Endodermal cell (in vitro differentiated cells): ENCODE data around the gene FN1. TPM values are rescaled to one million over a fixed set of nuclear protein-coding genes. Genes with fewer than 3 reads are reported as not detected.

Experiments used
- DNase-seq: peaks from one replicate; pipeline ENCODE4 v3.0.0-alpha.2; 2017
- H3K27ac ChIP-seq: 2 replicates; pipeline ENCODE4 v1.5.1; 2013; ENCODE audit warnings: mild to moderate bottlenecking, low read depth, low read length, moderate library complexity
- H3K27me3 ChIP-seq: 2 replicates; pipeline ENCODE4 v1.6.1; 2013; ENCODE audit warnings: mild to moderate bottlenecking, low read length, moderate library complexity; ENCODE audit not compliant: insufficient read depth, control insufficient read depth, poor library complexity, severe bottlenecking
- H3K36me3 ChIP-seq: 2 replicates; pipeline ENCODE4 v1.7.0; 2013; ENCODE audit warnings: mild to moderate bottlenecking, low read length, moderate library complexity; ENCODE audit not compliant: control insufficient read depth, insufficient read depth
- H3K4me1 ChIP-seq: one replicate; pipeline ENCODE4 v1.7.0; 2013; ENCODE audit warnings: low read length; ENCODE audit not compliant: control insufficient read depth, insufficient read depth
- H3K4me3 ChIP-seq: 2 replicates; pipeline ENCODE4 v1.5.1; 2013; ENCODE audit warnings: mild to moderate bottlenecking, low read length, moderate library complexity
- H3K9ac ChIP-seq: 2 replicates; pipeline ENCODE4 v1.6.1; 2013; ENCODE audit warnings: mild to moderate bottlenecking, low read length, moderate library complexity; ENCODE audit not compliant: poor library complexity, severe bottlenecking; ENCODE audit errors: extremely low read depth
- H3K9me3 ChIP-seq: 2 replicates; pipeline ENCODE4 v1.6.1; 2013; ENCODE audit warnings: mild to moderate bottlenecking, low read length, moderate library complexity; ENCODE audit not compliant: control insufficient read depth
- H3K27ac Mint-ChIP-seq: 2 replicates; pipeline ENCODE4 v1.8.0; 2020; ENCODE audit warnings: mixed read lengths
- H3K27me3 Mint-ChIP-seq: 2 replicates; pipeline ENCODE4 v1.8.0; 2021; ENCODE audit warnings: mild to moderate bottlenecking, mixed read lengths; ENCODE audit not compliant: insufficient read depth
- H3K36me3 Mint-ChIP-seq: 2 replicates; pipeline ENCODE4 v1.8.0; 2020; ENCODE audit warnings: low read depth, mixed read lengths
- H3K4me1 Mint-ChIP-seq: 2 replicates; pipeline ENCODE4 v1.8.0; 2020; ENCODE audit warnings: mixed read lengths
- H3K4me3 Mint-ChIP-seq: 2 replicates; pipeline ENCODE4 v1.8.0; 2020; ENCODE audit warnings: mild to moderate bottlenecking, moderate library complexity, mixed read lengths
- H3K9me3 Mint-ChIP-seq: 2 replicates; pipeline ENCODE4 v1.8.0; 2020; ENCODE audit warnings: mild to moderate bottlenecking, mixed read lengths
- WGBS, 2 experiments: methylation state at CpG; one replicate each; pipeline versions ENCODE4 v1.1.5 to v1.1.7; 2013; ENCODE audit warnings: missing lambda C conversion rate in 2 of 2, mixed read lengths in 1 of 2; ENCODE audit not compliant: insufficient coverage in 1 of 2, insufficient read length in 1 of 2; 5-methylcytosine and 5-hydroxymethylcytosine counted together
- total RNA-seq, 2 donors: library from RNA; stranded (reverse); fragmentation: NEBNext Ultra II Directional in 1 of 2; extraction: Animal tissue kit (Norgen Biotek cat#: 25700) in 1 of 2; gene quantifications; 2 replicates in 1 of 2; 3 replicates in 1 of 2; pipeline ENCODE4 v1.2.1, GENCODE V29; 2021
- TF ChIP-seq, protein P1 (sequence below): fragments of 200-600 bp; sonication (generic); conservative IDR thresholded peaks from 2 replicates; pipeline ENCODE4 v1.5.0; 2021; ENCODE audit warnings: antibody characterized with exemption, mild to moderate bottlenecking

FN1 gene
- total RNA-seq, 2 donors from 2014 or later: 2,721 to 2,960 TPM

DNA sequence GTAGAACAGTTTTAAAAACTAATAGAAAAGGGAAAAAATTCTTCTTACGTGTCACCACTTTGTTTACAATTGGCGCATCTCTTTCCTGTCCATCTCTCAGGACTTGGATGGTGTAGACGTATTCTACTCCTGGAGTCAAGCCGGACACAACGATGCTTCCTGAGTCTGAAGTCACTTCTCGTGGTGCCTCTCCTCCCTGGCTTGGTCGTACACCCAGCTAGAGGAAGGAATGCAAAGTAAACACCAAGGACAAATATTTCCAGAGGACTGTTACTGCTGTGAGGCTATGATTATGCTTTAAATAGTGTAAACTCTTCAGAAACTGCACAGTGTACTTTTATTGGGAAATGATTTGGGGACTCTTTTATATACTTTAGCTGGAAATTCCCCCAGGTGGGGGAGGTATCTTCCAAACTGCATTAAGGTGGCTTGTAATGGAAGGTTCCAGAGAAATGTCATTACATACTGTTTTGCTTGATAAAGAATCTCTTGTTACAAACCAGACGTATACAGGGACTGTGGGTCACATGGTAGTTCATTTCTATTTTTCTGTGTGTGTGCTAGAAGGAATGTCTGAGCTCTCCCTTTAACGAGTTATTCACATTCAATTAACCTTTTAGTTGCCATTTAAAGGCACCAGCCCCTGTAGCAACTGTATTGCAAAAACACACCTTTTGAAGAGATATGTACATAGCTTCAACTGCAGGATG is 38.1 kb downstream of the FN1 start:
- Histone ChIP-seq H3K4me1 (no peaks in the 10 kb centered on the region), H3K27ac (no peak overlapping the region), H3K36me3 (peaks cover 93% of the 10 kb centered on the region), H3K4me3 (no peak overlapping the region), H3K9me3 (no peaks in the 10 kb centered on the region), H3K9ac (no peak overlapping the region), H3K27me3 (no peaks in the 10 kb centered on the region)
- WGBS, 2 experiments: 92 to 99% methylated on average over 7 to 9 of the region's 9 CpGs
- no peaks in the 10 kb centered on the region for H3K27me3 Mint-ChIP-seq
- TF ChIP-seq, protein P1, sequence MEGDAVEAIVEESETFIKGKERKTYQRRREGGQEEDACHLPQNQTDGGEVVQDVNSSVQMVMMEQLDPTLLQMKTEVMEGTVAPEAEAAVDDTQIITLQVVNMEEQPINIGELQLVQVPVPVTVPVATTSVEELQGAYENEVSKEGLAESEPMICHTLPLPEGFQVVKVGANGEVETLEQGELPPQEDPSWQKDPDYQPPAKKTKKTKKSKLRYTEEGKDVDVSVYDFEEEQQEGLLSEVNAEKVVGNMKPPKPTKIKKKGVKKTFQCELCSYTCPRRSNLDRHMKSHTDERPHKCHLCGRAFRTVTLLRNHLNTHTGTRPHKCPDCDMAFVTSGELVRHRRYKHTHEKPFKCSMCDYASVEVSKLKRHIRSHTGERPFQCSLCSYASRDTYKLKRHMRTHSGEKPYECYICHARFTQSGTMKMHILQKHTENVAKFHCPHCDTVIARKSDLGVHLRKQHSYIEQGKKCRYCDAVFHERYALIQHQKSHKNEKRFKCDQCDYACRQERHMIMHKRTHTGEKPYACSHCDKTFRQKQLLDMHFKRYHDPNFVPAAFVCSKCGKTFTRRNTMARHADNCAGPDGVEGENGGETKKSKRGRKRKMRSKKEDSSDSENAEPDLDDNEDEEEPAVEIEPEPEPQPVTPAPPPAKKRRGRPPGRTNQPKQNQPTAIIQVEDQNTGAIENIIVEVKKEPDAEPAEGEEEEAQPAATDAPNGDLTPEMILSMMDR: no peak
- H3K4me1 Mint-ChIP-seq: peaks cover 5% of the 10 kb centered on the region
- no peak for DNase-seq
- H3K9me3 Mint-ChIP-seq: no peaks in the 10 kb centered on the region
- peak overlapping the region; percentile 11 for H3K27ac Mint-ChIP-seq
- H3K4me3 Mint-ChIP-seq: no peak overlapping the region
- H3K36me3 Mint-ChIP-seq: peaks cover 83% of the 10 kb centered on the region

DNA sequence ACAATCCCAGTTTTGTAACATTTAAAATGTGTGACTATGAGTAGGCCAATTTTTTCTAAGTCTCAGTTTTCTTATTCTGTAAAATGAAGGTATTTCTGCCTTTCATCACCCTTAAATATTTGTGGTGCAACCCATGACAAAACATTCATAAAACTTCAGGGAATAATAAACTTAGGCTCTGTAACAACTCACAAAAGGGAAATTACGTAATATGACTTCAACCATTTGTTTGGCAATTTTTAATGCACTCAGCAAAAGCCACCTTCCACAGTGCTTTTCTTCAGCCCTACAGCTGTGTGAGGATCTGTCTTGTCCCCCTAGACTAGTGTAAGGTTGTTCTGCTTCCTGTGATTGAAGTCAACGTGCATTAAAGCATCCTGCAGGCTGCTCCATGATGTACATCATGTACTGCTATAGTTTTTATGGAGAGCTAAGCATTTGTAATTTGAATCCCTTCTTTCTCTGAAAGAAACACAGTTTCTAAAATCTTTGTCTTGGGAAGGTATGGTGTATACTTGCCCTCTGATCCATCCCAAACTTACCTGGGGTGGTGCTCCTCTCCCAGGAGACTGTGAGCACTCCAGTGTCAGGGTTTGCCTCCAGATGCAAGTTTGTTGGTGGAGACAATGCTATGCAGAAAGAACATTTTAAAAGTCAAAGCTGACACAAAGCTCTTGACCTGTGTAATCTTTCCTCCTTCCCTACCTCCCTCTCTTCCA is 39.1 kb downstream of the FN1 start:
- H3K4me3 ChIP-seq: no peak overlapping the region
- H3K36me3 Mint-ChIP-seq: peaks cover 84% of the 10 kb centered on the region
- no peak overlapping the region for H3K27ac Mint-ChIP-seq

GRCh38 chr2:215395687-215396460 is 40.0 kb downstream of the FN1 start:
- Histone ChIP-seq H3K4me1 (no peaks in the 10 kb centered on the region), H3K9me3 (no peaks in the 10 kb centered on the region), H3K27ac (no peak overlapping the region), H3K9ac (no peak overlapping the region), H3K27me3 (no peaks in the 10 kb centered on the region), H3K36me3 (peaks cover 94% of the 10 kb centered on the region), H3K4me3 (no peak overlapping the region)
- peaks cover 5% of the 10 kb centered on the region for H3K4me1 Mint-ChIP-seq
- TF ChIP-seq, protein P1: no peak
- DNase-seq: no peak
- no peak overlapping the region for H3K4me3 Mint-ChIP-seq
- H3K9me3 Mint-ChIP-seq: no peaks in the 10 kb centered on the region
- WGBS, 2 experiments: 93 to 100% methylated on average over 3 of the region's 5 CpGs
- H3K36me3 Mint-ChIP-seq: peaks cover 85% of the 10 kb centered on the region
- no peaks in the 10 kb centered on the region for H3K27me3 Mint-ChIP-seq
- no peak overlapping the region for H3K27ac Mint-ChIP-seq

More for the DNA sequence above, 39.1 kb downstream of the FN1 start:
- H3K9me3 ChIP-seq: no peaks in the 10 kb centered on the region
- H3K9ac ChIP-seq: no peak overlapping the region
- H3K36me3 ChIP-seq: peaks cover 91% of the 10 kb centered on the region
- H3K4me3 Mint-ChIP-seq: no peak overlapping the region
- H3K27ac ChIP-seq: no peak overlapping the region
- H3K4me1 ChIP-seq: no peaks in the 10 kb centered on the region
- TF ChIP-seq, protein P1: no peak
- no peaks in the 10 kb centered on the region for H3K9me3 Mint-ChIP-seq
- no peaks in the 10 kb centered on the region for H3K27me3 ChIP-seq
- H3K4me1 Mint-ChIP-seq: peaks cover 5% of the 10 kb centered on the region
- H3K27me3 Mint-ChIP-seq: no peaks in the 10 kb centered on the region
- DNase-seq: no peak
- 95 to 100% methylated on average over 1 to 2 of the region's 2 CpGs for WGBS, 2 experiments
